CD4-positive, alpha-beta T cell treated with Interferon alpha-2 for 1 hour (primary cell): ENCODE data around the gene TYR.
"Not testable (repeated sequence)": the region's sequence is repeated elsewhere in the genome, so short reads cannot be mapped to it uniquely, and the experiment has no call there.

ENCODE experiments used
- DNase-seq, 2 donors: peaks; one replicate each; pipeline ENCODE4 v3.0.0-alpha.2; 2020 to 2022

Gene TYR

GRCh38 chr11:89273220-89273619, 95.5 kb downstream of the TYR start:
- DNase-seq = not testable (repeated sequence)

- DNase-seq = no peak
Measured at GRCh38 chr11:89275966-89276365, 98.3 kb downstream of the TYR start.

DNA sequence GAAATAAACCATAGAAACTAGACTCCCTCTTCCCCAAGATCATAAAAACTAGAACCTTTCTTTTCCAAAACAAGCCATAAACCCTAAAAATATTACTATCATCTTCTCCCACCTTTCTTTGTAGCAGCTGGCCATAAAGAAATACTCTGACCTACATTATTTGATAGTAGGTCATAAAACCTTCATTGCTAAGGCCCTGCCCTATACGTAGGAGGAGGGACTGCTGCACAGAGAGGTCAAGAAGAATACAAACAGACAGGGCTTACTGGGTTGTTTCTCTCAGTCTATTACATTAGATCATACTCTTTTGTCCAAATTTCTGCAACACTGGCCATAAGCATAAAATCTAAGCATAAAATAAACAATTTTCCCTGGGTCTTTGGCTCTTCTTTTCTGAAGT, 101.5 kb downstream of the TYR start:
- DNase-seq = no peak

DNA sequence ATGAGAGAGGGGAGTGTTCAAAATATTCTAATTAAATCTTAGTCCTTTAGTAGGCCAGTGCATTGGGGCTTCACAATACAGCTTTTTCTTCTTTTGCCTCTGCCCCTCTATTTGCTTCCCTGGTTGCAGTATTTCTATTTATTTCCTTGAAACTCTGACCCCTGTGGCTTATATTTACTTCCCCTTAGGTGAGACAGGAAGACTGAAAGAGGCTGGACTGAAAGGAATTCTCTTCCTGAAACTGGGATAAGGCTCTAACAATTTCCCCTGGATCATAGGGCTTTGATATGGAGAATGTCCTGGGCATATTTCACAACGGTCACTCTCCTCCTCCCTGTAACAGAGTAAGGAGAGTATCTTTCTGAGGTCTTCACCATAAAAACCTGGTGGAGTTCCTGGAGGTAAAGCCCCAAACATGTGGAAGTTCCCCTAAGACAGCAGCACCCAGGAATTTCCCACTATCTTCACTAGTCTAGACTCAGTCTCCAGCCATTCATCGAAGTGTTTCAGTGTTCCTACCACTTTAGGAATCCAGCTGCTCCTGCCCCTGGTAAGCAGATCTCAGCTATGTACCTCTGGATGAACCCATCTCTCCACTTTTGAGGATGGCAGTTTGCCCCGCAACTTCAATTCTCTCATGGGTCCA, 103.5 kb downstream of the TYR start:
- DNase-seq = not testable (repeated sequence)

- DNase-seq = peak in 1 of 2 donors; percentile 10
Measured at GRCh38 chr11:89286601-89287000, 108.9 kb downstream of the TYR start.

GRCh38 chr11:89288004-89288403, 110.3 kb downstream of the TYR start:
- not testable (repeated sequence) for DNase-seq

DNA sequence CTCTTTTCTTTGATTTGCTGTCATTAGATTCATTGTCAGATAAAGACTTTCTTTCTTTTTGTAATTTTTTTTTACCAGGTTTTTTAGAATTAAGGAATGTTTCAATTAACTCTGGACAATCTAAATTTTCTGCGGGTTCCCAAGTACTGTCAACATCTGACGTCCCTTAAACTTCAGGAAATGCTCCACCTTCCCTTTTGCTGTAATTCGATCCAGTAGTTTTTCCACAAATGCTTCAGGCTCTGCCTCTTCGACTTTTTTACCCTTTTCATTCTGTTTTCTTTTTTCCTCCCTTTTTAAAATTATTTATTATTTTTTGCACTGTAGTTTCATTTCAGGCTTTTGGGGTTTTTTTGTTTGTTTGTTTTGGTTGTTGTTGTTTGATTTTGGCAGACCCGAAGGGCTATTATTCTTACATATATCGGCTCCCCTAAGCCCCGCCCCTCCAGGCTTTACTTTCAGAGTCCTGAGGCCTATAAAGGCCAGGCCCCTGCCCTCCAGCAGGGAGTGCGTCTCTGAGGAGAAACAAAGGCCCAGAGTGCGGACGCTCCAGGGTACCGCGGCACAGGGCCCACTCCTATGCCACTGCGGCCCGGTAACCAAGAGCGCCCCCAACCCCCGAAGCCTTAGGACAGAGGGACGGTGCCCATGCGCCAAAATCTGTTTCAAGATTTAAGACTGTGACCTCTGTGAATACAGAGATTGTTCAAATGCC, 116.4 kb downstream of the TYR start:
- no peak for DNase-seq

DNA sequence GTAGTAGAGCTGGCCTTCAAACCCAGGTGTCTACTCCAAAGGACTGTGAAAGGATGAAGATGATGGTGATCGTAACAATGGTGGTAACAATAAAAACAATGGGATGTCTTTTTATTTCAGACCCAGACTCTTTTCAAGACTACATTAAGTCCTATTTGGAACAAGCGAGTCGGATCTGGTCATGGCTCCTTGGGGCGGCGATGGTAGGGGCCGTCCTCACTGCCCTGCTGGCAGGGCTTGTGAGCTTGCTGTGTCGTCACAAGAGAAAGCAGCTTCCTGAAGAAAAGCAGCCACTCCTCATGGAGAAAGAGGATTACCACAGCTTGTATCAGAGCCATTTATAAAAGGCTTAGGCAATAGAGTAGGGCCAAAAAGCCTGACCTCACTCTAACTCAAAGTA, 117.3 kb downstream of the TYR start:
- DNase-seq = not testable (repeated sequence)

- DNase-seq = not testable (repeated sequence)
Measured at GRCh38 chr11:89303029-89303428, 125.4 kb downstream of the TYR start.

DNA sequence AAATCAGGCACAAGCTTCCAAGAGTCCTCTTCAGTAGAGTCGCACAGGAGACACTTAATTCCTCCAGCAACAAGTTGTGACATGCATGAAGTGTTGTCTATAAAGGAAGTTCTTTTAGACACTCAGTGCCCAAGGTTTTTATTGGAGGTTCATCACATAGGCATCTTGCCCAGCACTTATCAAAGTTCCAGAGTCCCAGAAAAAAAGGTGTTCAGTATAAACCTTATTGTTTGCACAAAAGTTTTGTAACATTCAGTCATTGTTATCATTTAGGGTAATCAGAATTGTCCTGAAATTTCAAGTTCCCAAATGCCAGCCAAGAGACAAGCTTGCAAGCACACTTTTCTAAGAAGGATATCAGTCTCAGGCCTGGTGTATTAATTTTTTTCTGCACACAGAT, 130.6 kb downstream of the TYR start:
- DNase-seq = not testable (repeated sequence)

- not testable (repeated sequence) for DNase-seq
Measured at GRCh38 chr11:89309321-89309985, 131.8 kb downstream of the TYR start.

GRCh38 chr11:89310607-89311006, 132.9 kb downstream of the TYR start:
- not testable (repeated sequence) for DNase-seq

DNA sequence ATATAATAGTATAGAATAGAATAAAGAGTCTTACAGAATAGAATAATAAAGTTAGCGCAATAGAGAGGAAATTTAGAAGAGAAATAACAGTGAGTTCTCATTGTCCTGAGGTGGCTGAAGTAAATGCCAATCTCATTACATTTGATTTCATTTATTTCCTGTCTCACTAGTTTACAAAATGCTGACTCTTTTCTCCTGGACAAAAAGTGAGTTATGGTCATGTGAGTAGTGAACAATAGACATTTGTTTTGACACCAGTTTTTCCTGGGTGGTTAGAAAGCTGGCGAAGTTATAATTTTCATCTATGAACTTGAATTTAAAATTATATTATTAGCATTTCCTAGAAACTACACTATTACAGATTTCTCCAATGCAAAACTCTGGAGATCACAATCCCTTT, 143.7 kb downstream of the TYR start:
- DNase-seq = no peak

- no peak for DNase-seq
Measured at GRCh38 chr11:89327885-89328284, 150.2 kb downstream of the TYR start.

DNA sequence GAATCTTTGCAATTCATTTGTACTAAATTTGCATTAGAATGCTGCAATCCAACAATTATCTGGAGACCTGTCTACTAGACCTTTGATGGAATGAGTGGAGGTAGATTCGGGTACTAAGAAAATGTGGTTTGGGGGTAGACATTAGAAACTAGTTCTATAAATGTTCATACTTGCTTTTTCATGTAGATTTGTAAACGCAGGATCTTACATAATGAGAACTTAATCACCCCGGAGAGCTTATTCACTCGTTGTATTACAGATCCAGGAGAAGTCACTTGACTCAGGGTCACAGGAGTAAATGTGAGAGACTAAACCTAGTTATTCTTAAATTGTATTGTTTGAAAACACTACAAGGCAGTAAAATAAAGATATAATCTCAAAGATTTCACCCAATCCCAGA, 154.3 kb downstream of the TYR start:
- DNase-seq = not testable (repeated sequence)

- not testable (repeated sequence) for DNase-seq
Measured at GRCh38 chr11:89333704-89334103, 156.0 kb downstream of the TYR start.

DNA sequence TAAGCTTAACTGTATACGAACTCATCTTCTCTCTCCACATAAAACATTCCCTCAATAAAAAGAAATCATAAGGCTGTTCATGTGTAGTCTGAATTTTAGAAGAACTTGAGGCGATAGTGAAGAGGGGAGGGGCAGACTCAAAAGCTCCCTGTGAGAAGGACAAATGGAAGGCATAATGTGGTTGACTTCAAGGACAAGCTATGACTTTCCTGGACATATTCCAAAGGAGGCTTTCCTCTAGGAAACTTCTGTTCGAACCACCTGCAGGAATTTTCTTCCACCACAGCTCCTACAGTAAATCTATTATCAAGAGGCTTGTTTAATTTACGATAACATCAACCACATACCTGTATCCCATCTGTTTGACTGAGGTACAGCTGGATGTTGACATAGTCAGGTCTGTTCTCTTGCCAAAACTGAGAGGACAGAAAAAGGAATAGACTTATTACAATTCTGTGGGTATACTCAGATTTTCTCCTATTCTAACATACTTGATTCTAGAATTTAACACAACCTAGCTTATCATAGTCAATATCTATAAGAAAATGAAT, 159.5 kb downstream of the TYR start:
- not testable (repeated sequence) for DNase-seq

GRCh38 chr11:89338073-89338472, 160.4 kb downstream of the TYR start:
- DNase-seq = not testable (repeated sequence)

DNA sequence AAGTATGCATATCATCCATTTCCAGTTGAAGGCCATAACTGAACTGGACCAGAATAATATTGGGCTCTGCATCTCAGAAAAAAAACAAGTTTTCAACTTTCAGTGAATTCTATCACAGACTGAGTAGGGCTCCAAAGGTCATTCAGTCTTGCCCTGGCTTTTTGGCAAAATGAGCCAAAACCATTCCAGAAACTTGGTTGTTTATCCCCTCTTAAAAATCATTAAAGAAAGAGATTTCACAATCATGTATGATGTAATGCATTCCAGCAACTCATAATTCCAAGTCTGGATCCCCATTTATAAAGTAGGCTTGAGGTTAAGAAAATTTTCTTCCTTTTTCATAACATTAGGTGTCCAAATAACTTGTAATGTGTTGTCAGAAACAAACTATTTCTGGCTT, 162.8 kb downstream of the TYR start:
- DNase-seq = not testable (repeated sequence)

GRCh38 chr11:89342880-89343572, 165.4 kb downstream of the TYR start:
- not testable (repeated sequence) for DNase-seq
